Rectal smooth muscle tissue (tissue), 1 donor: ENCODE results near the gene ST6GALNAC2.
A peak's percentile ranks its signal among the peaks of the same experiment; 100 is the strongest.

Experiments used
- H3K27ac ChIP-seq: one replicate; pipeline ENCODE4 v1.7.0; 2013; ENCODE audit warnings: low read depth, low read length, inconsistent platforms
- H3K27me3 ChIP-seq: one replicate; pipeline ENCODE4 v1.7.0; 2013; ENCODE audit warnings: low read length; ENCODE audit not compliant: control insufficient read depth, insufficient read depth
- H3K36me3 ChIP-seq: one replicate; pipeline ENCODE4 v1.7.0; 2013; ENCODE audit warnings: low read length; ENCODE audit not compliant: control insufficient read depth, insufficient read depth
- H3K4me1 ChIP-seq: one replicate; pipeline ENCODE4 v1.7.0; 2013; ENCODE audit warnings: low read length; ENCODE audit not compliant: control insufficient read depth, insufficient read depth
- H3K4me3 ChIP-seq: one replicate; pipeline ENCODE4 v1.7.0; 2013; ENCODE audit warnings: low read length
- H3K9ac ChIP-seq: one replicate; pipeline ENCODE4 v1.7.0; 2013; ENCODE audit warnings: low read length

Gene ST6GALNAC2

DNA sequence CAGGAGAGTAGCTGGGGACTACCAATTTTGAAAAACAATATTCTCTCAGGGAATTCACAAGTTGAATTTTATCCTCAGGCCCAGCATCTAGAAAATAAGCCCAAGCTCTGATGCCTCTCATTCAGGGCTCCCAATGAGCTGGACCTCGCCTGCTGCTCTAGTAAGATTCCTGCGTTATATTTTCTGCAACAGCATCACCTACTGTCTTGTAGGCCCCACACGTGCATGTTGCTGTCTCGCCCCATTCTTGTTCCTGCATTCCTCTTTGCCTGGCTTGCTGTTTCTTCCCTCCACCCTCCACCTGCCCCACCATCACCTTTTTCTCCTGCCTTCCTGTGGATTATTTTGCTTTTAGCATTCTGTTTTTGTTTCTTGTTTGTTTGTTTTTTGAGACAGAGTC lies 8.3 kb upstream of the ST6GALNAC2 start:
- no peak overlapping the region for H3K4me3 ChIP-seq
- H3K27me3 ChIP-seq: peaks cover 4% of the 10 kb centered on the region
- H3K36me3 ChIP-seq: no peaks in the 10 kb centered on the region
- no peak overlapping the region for H3K27ac ChIP-seq
- H3K9ac ChIP-seq: no peak overlapping the region
- H3K4me1 ChIP-seq: no peaks in the 10 kb centered on the region

- Histone ChIP-seq H3K9ac (no peak overlapping the region), H3K27ac (no peak overlapping the region), H3K27me3 (peaks cover 4% of the 10 kb centered on the region), H3K4me1 (no peaks in the 10 kb centered on the region), H3K4me3 (no peak overlapping the region), H3K36me3 (no peaks in the 10 kb centered on the region)
Measured at GRCh38 chr17:76593384-76593826, 7.7 kb upstream of the ST6GALNAC2 start.

- H3K4me3 ChIP-seq: no peak overlapping the region
- H3K27me3 ChIP-seq: peaks cover 21% of the 10 kb centered on the region
- H3K9ac ChIP-seq: no peak overlapping the region
- H3K27ac ChIP-seq: no peak overlapping the region
- H3K36me3 ChIP-seq: no peaks in the 10 kb centered on the region
- H3K4me1 ChIP-seq: no peaks in the 10 kb centered on the region
Measured at GRCh38 chr17:76588182-76588581, 2.5 kb upstream of the ST6GALNAC2 start.

GRCh38 chr17:76586741-76587487 lies 1.3 kb upstream of the ST6GALNAC2 start:
- H3K27ac ChIP-seq: no peak overlapping the region
- H3K4me1 ChIP-seq: no peaks in the 10 kb centered on the region
- H3K27me3 ChIP-seq: peaks cover 21% of the 10 kb centered on the region
- no peaks in the 10 kb centered on the region for H3K36me3 ChIP-seq
- no peak overlapping the region for H3K9ac ChIP-seq
- H3K4me3 ChIP-seq: no peak overlapping the region

DNA sequence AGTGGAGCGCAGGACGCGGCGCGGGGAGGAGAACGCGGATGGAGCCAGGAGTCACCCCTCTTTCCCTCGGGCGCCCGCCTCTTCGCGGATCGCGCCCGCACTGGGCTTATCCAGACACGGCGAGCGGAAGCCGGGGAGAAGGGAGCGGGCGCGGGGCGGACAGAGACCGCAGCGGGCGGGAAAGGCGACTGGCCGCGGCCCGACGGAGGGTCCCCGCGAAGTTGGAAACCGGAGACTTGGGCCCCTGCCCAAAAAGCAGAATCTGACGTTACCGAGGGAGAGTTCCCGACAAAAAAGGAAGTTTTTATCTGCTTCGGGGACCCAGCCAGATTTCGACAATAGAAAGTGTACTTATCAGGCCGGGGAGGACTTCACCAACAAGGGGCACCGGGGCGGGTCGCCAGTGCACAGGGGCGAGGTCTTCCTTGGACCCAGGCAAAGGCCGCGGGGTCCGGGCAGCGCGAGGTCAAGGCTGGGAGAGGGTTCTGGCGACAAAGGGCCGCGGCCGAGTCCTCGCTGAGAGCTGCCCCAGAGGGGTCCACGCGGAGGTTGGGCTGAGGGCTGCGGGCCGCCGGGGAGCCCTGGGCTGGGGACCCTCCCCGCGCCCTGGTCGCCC lies 519 bp downstream of the ST6GALNAC2 start:
- Histone ChIP-seq H3K4me3 (peak overlapping the region; percentile 46), H3K27me3 (peaks cover 21% of the 10 kb centered on the region), H3K36me3 (no peaks in the 10 kb centered on the region), H3K27ac (no peak overlapping the region), H3K9ac (no peak overlapping the region), H3K4me1 (no peaks in the 10 kb centered on the region)

- H3K27ac ChIP-seq: no peak overlapping the region
- peaks cover 21% of the 10 kb centered on the region for H3K27me3 ChIP-seq
- no peaks in the 10 kb centered on the region for H3K4me1 ChIP-seq
- H3K36me3 ChIP-seq: no peaks in the 10 kb centered on the region
- peak overlapping the region; percentile 36 for H3K9ac ChIP-seq
- peak overlapping the region; percentile 46 for H3K4me3 ChIP-seq
Measured at GRCh38 chr17:76584427-76585032, 1.1 kb downstream of the ST6GALNAC2 start.

DNA sequence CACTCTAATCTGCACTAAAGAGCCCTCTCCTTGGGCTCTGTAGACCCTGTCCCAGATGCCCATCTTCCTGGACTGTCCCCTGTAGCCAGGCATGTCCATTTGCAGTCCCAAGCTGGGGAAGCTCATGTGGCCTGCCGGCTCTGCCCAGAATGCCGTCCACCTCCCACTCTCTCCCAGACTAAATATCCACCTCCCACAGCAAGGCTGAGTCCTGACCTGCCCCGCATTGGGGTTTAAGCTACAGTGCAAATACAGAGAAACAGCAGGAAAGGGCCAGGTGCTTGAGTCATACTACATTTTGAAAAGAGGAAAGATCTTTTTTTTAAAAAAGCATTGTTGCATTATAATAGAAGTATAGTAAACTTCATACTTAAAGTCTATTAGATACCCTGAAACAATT lies 3.0 kb downstream of the ST6GALNAC2 start:
- no peak overlapping the region for H3K9ac ChIP-seq
- no peak overlapping the region for H3K4me3 ChIP-seq
- H3K4me1 ChIP-seq: no peaks in the 10 kb centered on the region
- H3K36me3 ChIP-seq: no peaks in the 10 kb centered on the region
- H3K27ac ChIP-seq: no peak overlapping the region
- H3K27me3 ChIP-seq: peaks cover 13% of the 10 kb centered on the region

DNA sequence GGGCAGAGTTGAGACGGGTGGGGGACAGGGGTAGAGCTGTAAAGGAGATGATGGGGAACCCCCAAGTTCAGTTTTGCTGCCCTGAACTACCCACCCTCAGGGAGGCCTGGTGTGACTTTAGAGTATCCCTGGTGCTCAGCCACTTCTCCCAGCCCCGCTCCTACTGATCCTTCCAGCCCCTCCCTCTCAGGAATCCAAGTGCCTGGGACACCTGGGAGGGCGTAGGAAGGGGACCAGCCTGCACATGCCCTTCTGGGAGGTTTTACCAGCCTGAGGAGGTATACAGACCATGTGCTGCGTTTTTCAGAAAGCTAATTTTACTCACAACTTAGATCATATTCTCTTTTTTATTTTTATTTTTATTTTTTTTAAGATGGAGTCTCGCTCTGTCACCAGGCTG lies 4.1 kb downstream of the ST6GALNAC2 start:
- H3K36me3 ChIP-seq: no peaks in the 10 kb centered on the region
- no peak overlapping the region for H3K9ac ChIP-seq
- H3K27ac ChIP-seq: no peak overlapping the region
- peaks cover 7% of the 10 kb centered on the region for H3K27me3 ChIP-seq
- H3K4me3 ChIP-seq: no peak overlapping the region
- no peaks in the 10 kb centered on the region for H3K4me1 ChIP-seq

GRCh38 chr17:76579281-76579680 lies 6.4 kb downstream of the ST6GALNAC2 start:
- Histone ChIP-seq H3K4me3 (no peak overlapping the region), H3K36me3 (no peaks in the 10 kb centered on the region), H3K4me1 (peaks cover 2% of the 10 kb centered on the region), H3K27ac (no peak overlapping the region), H3K27me3 (no peaks in the 10 kb centered on the region), H3K9ac (no peak overlapping the region)

- H3K9ac ChIP-seq: no peak overlapping the region
- no peak overlapping the region for H3K27ac ChIP-seq
- H3K36me3 ChIP-seq: no peaks in the 10 kb centered on the region
- no peaks in the 10 kb centered on the region for H3K27me3 ChIP-seq
- no peak overlapping the region for H3K4me3 ChIP-seq
- H3K4me1 ChIP-seq: peaks cover 2% of the 10 kb centered on the region
Measured at GRCh38 chr17:76578376-76578775, 7.3 kb downstream of the ST6GALNAC2 start.

- no peak overlapping the region for H3K9ac ChIP-seq
- no peak overlapping the region for H3K27ac ChIP-seq
- no peaks in the 10 kb centered on the region for H3K27me3 ChIP-seq
- no peaks in the 10 kb centered on the region for H3K36me3 ChIP-seq
- no peak overlapping the region for H3K4me3 ChIP-seq
- H3K4me1 ChIP-seq: peaks cover 2% of the 10 kb centered on the region
Measured at GRCh38 chr17:76577876-76578275, 7.8 kb downstream of the ST6GALNAC2 start.

- H3K27me3 ChIP-seq: no peaks in the 10 kb centered on the region
- no peak overlapping the region for H3K4me3 ChIP-seq
- H3K36me3 ChIP-seq: no peaks in the 10 kb centered on the region
- H3K9ac ChIP-seq: no peak overlapping the region
- H3K27ac ChIP-seq: no peak overlapping the region
- peaks cover 2% of the 10 kb centered on the region for H3K4me1 ChIP-seq
Measured at GRCh38 chr17:76576189-76576588, 9.5 kb downstream of the ST6GALNAC2 start.
